ENCODE measurements around the gene RBM20. TPM values are rescaled to one million over a fixed set of nuclear protein-coding genes. Genes with fewer than 3 reads are reported as not detected.
"Not testable (repeated sequence)": the region's sequence is repeated elsewhere in the genome, so short reads cannot be mapped to it uniquely, and the experiment has no call there.

RBM20 gene
- total and polyA plus RNA-seq, 2 donors from 2014 or later, result 0.88 to 2.1 TPM

DNA sequence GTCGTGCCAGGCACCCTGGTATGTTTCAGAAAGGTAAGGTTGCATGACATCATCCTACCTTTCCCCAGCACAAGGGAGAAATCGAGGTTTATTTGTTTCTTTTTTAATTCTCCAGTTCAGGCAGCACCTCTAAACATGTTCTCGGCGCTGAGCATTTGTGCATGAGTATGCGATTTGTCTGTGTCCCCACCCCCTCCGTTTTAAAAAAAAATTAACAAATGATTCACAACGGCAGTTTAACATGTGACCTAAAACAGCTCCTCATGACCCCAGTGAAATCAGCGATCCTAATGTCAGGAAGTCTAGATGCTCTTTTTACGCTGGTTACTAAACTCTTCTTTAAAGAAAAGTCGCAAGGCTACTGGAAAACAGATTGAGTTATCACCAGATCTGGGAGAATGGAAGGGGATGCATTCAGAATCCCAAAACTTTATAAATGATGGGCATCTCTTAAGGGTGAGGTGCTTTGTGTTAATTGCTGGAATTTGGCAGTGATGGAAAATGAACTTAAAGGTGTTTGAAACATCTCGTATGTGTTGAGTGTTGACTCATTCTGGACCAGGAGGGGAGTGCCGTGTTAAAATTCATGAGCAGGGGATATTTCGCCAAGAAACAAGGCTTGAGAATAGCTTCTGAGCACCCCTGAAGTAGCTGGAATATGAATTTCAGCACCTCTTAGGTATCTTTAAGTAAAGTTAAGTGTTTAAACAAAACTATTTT, 120.8 kb downstream of the RBM20 start:
- H3K36me3 ChIP-seq (ENCODE audit: control insufficient read depth in 2 of 3, insufficient read depth in 3 of 3, low read length in 3 of 3), result no peaks in the 10 kb centered on the region
- H3K4me1 ChIP-seq (ENCODE audit: control insufficient read depth in 2 of 3, insufficient read depth in 2 of 3, low read depth in 1 of 3, low read length in 3 of 3), result peaks cover 0 to 4% (median 0%) of the 10 kb centered on the region in 3 donors
- FAIRE-seq (no peak), DNase-seq (no peak)
- H3K27me3 ChIP-seq (ENCODE audit: control insufficient read depth, insufficient read depth, low read length), result no peaks in the 10 kb centered on the region
- intact Hi-C loops (cut with DNase I), result no loop called here
- TF ChIP-seq, protein P1, sequence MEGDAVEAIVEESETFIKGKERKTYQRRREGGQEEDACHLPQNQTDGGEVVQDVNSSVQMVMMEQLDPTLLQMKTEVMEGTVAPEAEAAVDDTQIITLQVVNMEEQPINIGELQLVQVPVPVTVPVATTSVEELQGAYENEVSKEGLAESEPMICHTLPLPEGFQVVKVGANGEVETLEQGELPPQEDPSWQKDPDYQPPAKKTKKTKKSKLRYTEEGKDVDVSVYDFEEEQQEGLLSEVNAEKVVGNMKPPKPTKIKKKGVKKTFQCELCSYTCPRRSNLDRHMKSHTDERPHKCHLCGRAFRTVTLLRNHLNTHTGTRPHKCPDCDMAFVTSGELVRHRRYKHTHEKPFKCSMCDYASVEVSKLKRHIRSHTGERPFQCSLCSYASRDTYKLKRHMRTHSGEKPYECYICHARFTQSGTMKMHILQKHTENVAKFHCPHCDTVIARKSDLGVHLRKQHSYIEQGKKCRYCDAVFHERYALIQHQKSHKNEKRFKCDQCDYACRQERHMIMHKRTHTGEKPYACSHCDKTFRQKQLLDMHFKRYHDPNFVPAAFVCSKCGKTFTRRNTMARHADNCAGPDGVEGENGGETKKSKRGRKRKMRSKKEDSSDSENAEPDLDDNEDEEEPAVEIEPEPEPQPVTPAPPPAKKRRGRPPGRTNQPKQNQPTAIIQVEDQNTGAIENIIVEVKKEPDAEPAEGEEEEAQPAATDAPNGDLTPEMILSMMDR (IDR thresholded peaks at IDR 0.05; ENCODE audit: borderline replicate concordance, extremely low read depth, insufficient read depth), result no peak
- H3K9me3 ChIP-seq (ENCODE audit: control insufficient read depth in 2 of 3, insufficient read depth in 1 of 3, low read length in 3 of 3), result no peaks in the 10 kb centered on the region
- H3K4me3 ChIP-seq (ENCODE audit: low read length in 3 of 3), result peak overlapping the region in 2 of 3 donors; percentile 62 to 76
- H3K9ac ChIP-seq (ENCODE audit: low read length in 3 of 3), result peak overlapping the region in 1 of 3 donors; percentile 67
- peak overlapping the region; percentile 48 to 55 for H3K27ac ChIP-seq (ENCODE audit: low read depth in 2 of 2, low read length in 2 of 2)

DNA sequence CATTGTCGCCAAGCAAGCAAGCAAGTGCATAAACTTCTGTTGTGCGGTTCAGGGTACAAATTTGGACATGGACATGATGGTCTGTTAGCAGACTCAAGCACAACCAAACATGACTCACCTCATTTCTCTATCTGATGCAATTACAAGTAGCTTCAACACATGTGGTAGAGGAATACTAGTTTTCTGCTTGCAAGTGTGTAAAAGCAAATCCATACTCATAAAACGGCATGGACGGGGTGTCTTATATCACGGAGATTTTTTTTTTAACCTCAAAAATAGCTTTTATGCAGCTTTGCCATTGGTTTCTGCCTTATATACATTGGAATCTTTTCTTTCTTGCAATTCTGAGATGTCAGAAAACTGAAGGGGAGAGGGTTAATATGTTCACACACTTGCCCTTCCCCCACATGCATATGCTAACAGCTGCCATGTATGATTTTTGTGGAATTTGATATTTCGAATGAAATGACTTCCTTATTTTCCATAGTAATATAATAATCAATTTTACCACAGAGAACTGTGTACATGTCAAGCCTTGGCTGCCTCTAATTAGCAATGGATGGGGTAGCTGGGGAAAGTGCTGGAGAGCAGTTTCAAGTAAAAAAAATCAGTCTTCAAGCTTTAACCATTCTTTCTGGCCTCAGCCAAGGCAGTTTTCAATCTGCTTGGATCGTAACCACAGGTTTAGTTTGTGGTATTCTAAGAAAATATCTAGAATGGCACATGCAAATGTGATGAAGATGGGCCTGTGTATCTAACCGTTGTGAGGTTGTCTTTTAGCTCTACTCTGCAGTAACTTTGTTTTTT, 121.6 kb downstream of the RBM20 start:
- intact Hi-C loops (cut with DNase I), result no loop called here
- FAIRE-seq (no peak), DNase-seq (no peak)
- Histone ChIP-seq H3K36me3 (ENCODE audit: control insufficient read depth in 2 of 3, insufficient read depth in 3 of 3, low read length in 3 of 3) (no peaks in the 10 kb centered on the region), H3K4me1 (ENCODE audit: control insufficient read depth in 2 of 3, insufficient read depth in 2 of 3, low read depth in 1 of 3, low read length in 3 of 3) (peaks cover 0 to 4% (median 0%) of the 10 kb centered on the region in 3 donors), H3K27me3 (ENCODE audit: control insufficient read depth, insufficient read depth, low read length) (no peaks in the 10 kb centered on the region), H3K9ac (ENCODE audit: low read length in 3 of 3) (no peak overlapping the region), H3K9me3 (ENCODE audit: control insufficient read depth in 2 of 3, insufficient read depth in 1 of 3, low read length in 3 of 3) (no peaks in the 10 kb centered on the region), H3K4me3 (ENCODE audit: low read length in 3 of 3) (no peak overlapping the region), H3K27ac (ENCODE audit: low read depth in 2 of 2, low read length in 2 of 2) (no peak overlapping the region)
- TF ChIP-seq, protein P1 (IDR thresholded peaks at IDR 0.05; ENCODE audit: borderline replicate concordance, extremely low read depth, insufficient read depth), result no peak

DNA sequence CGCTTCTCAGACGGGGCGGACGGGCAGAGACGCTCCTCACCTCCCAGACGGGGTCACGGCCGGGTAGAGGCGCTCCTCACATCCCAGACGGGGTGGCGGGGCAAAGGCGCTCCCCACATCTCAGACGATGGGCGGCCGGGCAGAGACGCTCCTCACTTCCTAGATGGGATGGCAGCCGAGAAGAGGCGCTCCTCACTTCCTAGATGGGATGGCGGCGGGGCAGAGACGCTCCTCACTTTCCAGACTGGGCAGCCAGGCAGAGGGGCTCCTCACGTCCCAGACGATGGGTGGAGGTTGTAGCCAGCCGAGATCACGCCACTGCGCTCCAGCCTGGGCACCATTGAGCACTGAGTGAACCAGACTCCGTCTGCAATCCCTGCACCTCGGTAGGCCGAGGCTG, 123.5 kb downstream of the RBM20 start:
- H3K36me3 ChIP-seq (ENCODE audit: control insufficient read depth in 2 of 3, insufficient read depth in 3 of 3, low read length in 3 of 3); intact Hi-C loops (cut with DNase I); H3K9me3 ChIP-seq (ENCODE audit: control insufficient read depth in 2 of 3, insufficient read depth in 1 of 3, low read length in 3 of 3); H3K27ac ChIP-seq (ENCODE audit: low read depth in 2 of 2, low read length in 2 of 2); FAIRE-seq; H3K9ac ChIP-seq (ENCODE audit: low read length in 3 of 3); DNase-seq; H3K4me1 ChIP-seq (ENCODE audit: control insufficient read depth in 2 of 3, insufficient read depth in 2 of 3, low read depth in 1 of 3, low read length in 3 of 3); H3K27me3 ChIP-seq (ENCODE audit: control insufficient read depth, insufficient read depth, low read length); H3K4me3 ChIP-seq (ENCODE audit: low read length in 3 of 3): not testable (repeated sequence)

DNA sequence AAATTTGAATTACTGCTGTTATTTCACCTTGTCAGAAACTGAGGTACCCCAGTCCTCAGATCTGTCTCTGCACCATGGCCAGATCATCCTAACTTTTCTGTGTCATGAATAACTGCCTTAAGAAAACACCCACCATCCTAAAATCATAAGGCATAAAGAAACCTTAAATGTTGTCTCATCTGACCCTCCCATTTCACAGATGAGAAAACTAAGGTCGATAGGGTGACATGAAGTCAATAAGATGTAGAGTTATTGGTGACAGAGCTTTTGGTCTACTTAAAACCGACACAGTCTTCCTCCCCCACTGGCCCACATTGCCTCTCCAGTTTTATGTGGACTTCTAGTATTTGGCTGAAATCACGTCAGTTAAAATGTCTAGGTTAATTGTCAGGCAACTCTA, 126.1 kb downstream of the RBM20 start:
- Histone ChIP-seq H3K27ac (ENCODE audit: low read depth in 2 of 2, low read length in 2 of 2) (no peak overlapping the region), H3K9me3 (ENCODE audit: control insufficient read depth in 2 of 3, insufficient read depth in 1 of 3, low read length in 3 of 3) (no peaks in the 10 kb centered on the region), H3K27me3 (ENCODE audit: control insufficient read depth, insufficient read depth, low read length) (no peaks in the 10 kb centered on the region), H3K4me3 (ENCODE audit: low read length in 3 of 3) (no peak overlapping the region), H3K36me3 (ENCODE audit: control insufficient read depth in 2 of 3, insufficient read depth in 3 of 3, low read length in 3 of 3) (no peaks in the 10 kb centered on the region), H3K9ac (ENCODE audit: low read length in 3 of 3) (no peak overlapping the region), H3K4me1 (ENCODE audit: control insufficient read depth in 2 of 3, insufficient read depth in 2 of 3, low read depth in 1 of 3, low read length in 3 of 3) (no peaks in the 10 kb centered on the region)
- TF ChIP-seq, protein P1 (IDR thresholded peaks at IDR 0.05; ENCODE audit: borderline replicate concordance, extremely low read depth, insufficient read depth), result no peak
- FAIRE-seq (no peak), DNase-seq (no peak)
- intact Hi-C loops (cut with DNase I), result no loop called here
